GM19023 (cell line): ENCODE measurements around the gene KDM7A.
"Not testable (repeated sequence)": the region's sequence is repeated elsewhere in the genome, so short reads cannot be mapped to it uniquely, and the experiment has no call there.

Experiments used
- ATAC-seq: cut with Tn5 transposase; IDR thresholded peaks from one replicate; pipeline ENCODE4 v1.9.1; 2021; ENCODE audit warnings: mild to moderate bottlenecking, moderate library complexity; ENCODE audit not compliant: unreplicated experiment

The KDM7A gene

GRCh38 chr7:140176811-140177702 lies at the start of gene KDM7A:
KDM7A (minus strand) TSS chr7:140176983; CDS start chr7:140176937, 46 bp downstream.
- ATAC-seq, result peak; percentile 65

- no peak for ATAC-seq
Observed at GRCh38 chr7:140225562-140226249, 48.9 kb upstream of the KDM7A start.

- ATAC-seq, result no peak
Observed at GRCh38 chr7:140223515-140224221, 46.9 kb upstream of the KDM7A start.

GRCh38 chr7:140222814-140223213 lies 46.0 kb upstream of the KDM7A start:
- no peak for ATAC-seq

- ATAC-seq, result no peak
Observed at GRCh38 chr7:140219672-140220524, 43.1 kb upstream of the KDM7A start.

- no peak for ATAC-seq
Observed at GRCh38 chr7:140218656-140219055, 41.9 kb upstream of the KDM7A start.

- ATAC-seq, result no peak
Observed at GRCh38 chr7:140217750-140218501, 41.1 kb upstream of the KDM7A start.

GRCh38 chr7:140215281-140215680 lies 38.5 kb upstream of the KDM7A start:
- ATAC-seq, result no peak

GRCh38 chr7:140214075-140214684 lies 37.4 kb upstream of the KDM7A start:
- no peak for ATAC-seq

- no peak for ATAC-seq
Observed at GRCh38 chr7:140213684-140214074, 36.9 kb upstream of the KDM7A start.

- ATAC-seq, result peak; percentile 34
Observed at GRCh38 chr7:140212100-140212881, 35.5 kb upstream of the KDM7A start.

GRCh38 chr7:140211698-140212097 lies 34.9 kb upstream of the KDM7A start:
- ATAC-seq, result no peak

- peak; percentile 87 for ATAC-seq
Observed at GRCh38 chr7:140209866-140210609, 33.3 kb upstream of the KDM7A start.

GRCh38 chr7:140206616-140207389 lies 30.0 kb upstream of the KDM7A start:
- no peak for ATAC-seq

- ATAC-seq, result no peak
Observed at GRCh38 chr7:140205600-140205999, 28.8 kb upstream of the KDM7A start.

- ATAC-seq, result no peak
Observed at GRCh38 chr7:140203556-140203955, 26.8 kb upstream of the KDM7A start.

- not testable (repeated sequence) for ATAC-seq
Observed at GRCh38 chr7:140202942-140203341, 26.2 kb upstream of the KDM7A start.
